GM23338 (cell line): ENCODE results near the gene IFNLR1. TPM values are rescaled to one million over a fixed set of nuclear protein-coding genes. Genes with fewer than 3 reads are reported as not detected.

Experiments
- ATAC-seq: fragments of 200-7000 bp; cut with Tn5 transposase; 3 replicates; pipeline ENCODE4 v1.9.1; 2020
- DNase-seq: peaks from one replicate; pipeline ENCODE4 v3.0.0-alpha.2; 2015; ENCODE audit warnings: low spot score
- H2AFZ ChIP-seq: fragments of 200-600 bp; sonication (generic); 2 replicates; pipeline ENCODE4 v1.8.0; 2016; ENCODE audit warnings: antibody characterized with exemption, mild to moderate bottlenecking, moderate library complexity
- H3F3A ChIP-seq: fragments of 200-600 bp; sonication (generic); replicated peaks from 2 replicates; pipeline ENCODE4 v1.8.0; 2017; ENCODE audit warnings: antibody characterized with exemption, mixed run types, low read depth
- H3K27ac ChIP-seq: fragments of 200-600 bp; sonication (generic); 2 replicates; pipeline ENCODE4 v1.6.1; 2016; ENCODE audit warnings: low read depth
- H3K27me3 ChIP-seq: fragments of 200-600 bp; sonication (generic); 2 replicates; pipeline ENCODE4 v1.8.0; 2016; ENCODE audit warnings: mild to moderate bottlenecking, mixed run types, moderate library complexity; ENCODE audit not compliant: insufficient read depth
- H3K36me3 ChIP-seq: fragments of 200-600 bp; sonication (generic); 2 replicates; pipeline ENCODE4 v1.8.0; 2016; ENCODE audit warnings: mild to moderate bottlenecking; ENCODE audit not compliant: insufficient read depth
- H3K4me1 ChIP-seq: fragments of 200-600 bp; sonication (generic); 2 replicates; pipeline ENCODE4 v1.8.0; 2016; ENCODE audit warnings: mild to moderate bottlenecking, moderate library complexity; ENCODE audit not compliant: insufficient read depth
- H3K4me2 ChIP-seq: fragments of 200-600 bp; sonication (generic); 2 replicates; pipeline ENCODE4 v1.7.1; 2017; ENCODE audit warnings: mixed run types
- H3K4me3 ChIP-seq: fragments of 200-600 bp; sonication (generic); 2 replicates; pipeline ENCODE4 v1.6.1; 2016; ENCODE audit warnings: mixed run types
- H3K79me2 ChIP-seq: fragments of 200-600 bp; sonication (generic); replicated peaks from 2 replicates; pipeline ENCODE4 v1.8.0; 2017; ENCODE audit warnings: mild to moderate bottlenecking; ENCODE audit not compliant: insufficient read depth
- H3K9me2 ChIP-seq: fragments of 200-600 bp; sonication (generic); 2 replicates; pipeline ENCODE4 v1.8.0; 2017; ENCODE audit not compliant: insufficient read depth
- H4K20me1 ChIP-seq: fragments of 200-600 bp; sonication (generic); replicated peaks from 2 replicates; pipeline ENCODE4 v1.8.0; 2017; ENCODE audit warnings: mild to moderate bottlenecking; ENCODE audit not compliant: insufficient read depth
- H3K27ac Mint-ChIP-seq: 2 replicates; pipeline ENCODE4 v1.8.0; 2020; ENCODE audit warnings: inconsistent platforms, mild to moderate bottlenecking, moderate library complexity, mixed read lengths
- H3K27me3 Mint-ChIP-seq: 3 replicates; pipeline ENCODE4 v1.8.0; 2022; ENCODE audit warnings: low read depth, mild to moderate bottlenecking, moderate library complexity, mixed read lengths, inconsistent platforms; ENCODE audit not compliant: insufficient read depth, poor library complexity
- H3K36me3 Mint-ChIP-seq: 3 replicates; pipeline ENCODE4 v1.8.0; 2021; ENCODE audit warnings: low read depth, mild to moderate bottlenecking, inconsistent platforms, moderate library complexity, mixed read lengths
- H3K4me1 Mint-ChIP-seq: 3 replicates; pipeline ENCODE4 v1.8.0; 2020; ENCODE audit warnings: mild to moderate bottlenecking, inconsistent platforms, mixed read lengths
- H3K4me3 Mint-ChIP-seq: 3 replicates; pipeline ENCODE4 v1.8.0; 2021; ENCODE audit warnings: moderate library complexity, mild to moderate bottlenecking, inconsistent platforms, mixed read lengths
- H3K9me3 Mint-ChIP-seq: 3 replicates; pipeline ENCODE4 v1.8.0; 2020; ENCODE audit warnings: moderate library complexity, mild to moderate bottlenecking, inconsistent platforms, mixed read lengths
- CREB1 ChIP-seq: fragments of 250-450 bp; sonication (Bioruptor Pico); IDR thresholded peaks from 2 replicates; pipeline ENCODE4 v1.5.0; 2020; ENCODE audit warnings: low read depth, mild to moderate bottlenecking, moderate library complexity
- EZH2 ChIP-seq: fragments of 200-600 bp; sonication (generic); IDR thresholded peaks from one replicate; pipeline ENCODE4 v1.8.0; 2017; ENCODE audit warnings: antibody characterized with exemption, mild to moderate bottlenecking, low read depth; ENCODE audit not compliant: unreplicated experiment
- EZH2phosphoT487 ChIP-seq: fragments of 200-600 bp; sonication (generic); IDR thresholded peaks from one replicate; pipeline ENCODE4 v1.8.1; 2018; ENCODE audit warnings: antibody characterized with exemption; ENCODE audit not compliant: unreplicated experiment
- JUNB ChIP-seq: IDR thresholded peaks from one replicate; pipeline ENCODE4 v1.6.1; 2016; ENCODE audit warnings: antibody characterized with exemption; ENCODE audit not compliant: unreplicated experiment
- NANOG ChIP-seq: IDR thresholded peaks from 2 replicates; pipeline ENCODE4 v1.6.1; 2016; ENCODE audit warnings: antibody characterized with exemption, borderline replicate concordance
- POLR2AphosphoS5 ChIP-seq: IDR thresholded peaks from 2 replicates; pipeline ENCODE4 v1.6.1; 2016; ENCODE audit warnings: antibody characterized with exemption, low read depth
- REST ChIP-seq: IDR thresholded peaks from one replicate; pipeline ENCODE4 v1.6.1; 2018; ENCODE audit warnings: antibody characterized with exemption; ENCODE audit not compliant: unreplicated experiment
- STAT1 ChIP-seq: IDR thresholded peaks from one replicate; pipeline ENCODE4 v1.6.1; 2016; ENCODE audit warnings: antibody characterized with exemption; ENCODE audit not compliant: unreplicated experiment
- ZNF114 ChIP-seq: fragments of 250-450 bp; sonication (Bioruptor Pico); IDR thresholded peaks from 2 replicates; pipeline ENCODE4 v1.5.0; 2020; ENCODE audit warnings: mild to moderate bottlenecking, moderate library complexity
- ZNF331 ChIP-seq: fragments of 250-450 bp; sonication (Bioruptor Pico); IDR thresholded peaks from 2 replicates; pipeline ENCODE4 v1.5.0; 2020; ENCODE audit warnings: low read depth, mild to moderate bottlenecking, moderate library complexity
- polyA plus RNA-seq: library from polyadenylated mRNA; unstranded; fragments of >200 nt; fragmentation: Nextera tagmentation; extraction: Ambion mirVana; gene quantifications from 2 replicates; pipeline ENCODE4 v1.2.1, GENCODE V29; 2016
- total RNA-seq: library from RNA; depleted of rRNA; stranded (reverse); fragments of >200 nt; shearing (Covaris generic); gene quantifications from 2 replicates; pipeline ENCODE4 v1.2.3, GENCODE V29; 2014
- TF ChIP-seq, protein P1 (sequence below): fragments of 250-450 bp; sonication (Bioruptor Pico); IDR thresholded peaks from 2 replicates; pipeline ENCODE4 v1.5.0; 2020; ENCODE audit warnings: mild to moderate bottlenecking, moderate library complexity
- TF ChIP-seq, protein P2 (sequence below): IDR thresholded peaks from 2 replicates; pipeline ENCODE4 v1.6.1; 2016; ENCODE audit warnings: antibody characterized with exemption
- TF ChIP-seq, protein P3 (sequence below), 2 experiments: fragments of 200-600 bp in 1 of 2; sonication (generic) in 1 of 2; conservative IDR thresholded peaks; 2 replicates each; pipeline versions ENCODE4 v1.5.1 to v1.6.1; 2016 to 2017; ENCODE audit warnings: antibody characterized with exemption in 2 of 2, low read depth in 2 of 2, mild to moderate bottlenecking in 2 of 2, moderate library complexity in 1 of 2

Gene IFNLR1
- total and polyA plus RNA-seq, 2 experiments from 2014 or later, result 4.2 to 6.2 TPM

DNA sequence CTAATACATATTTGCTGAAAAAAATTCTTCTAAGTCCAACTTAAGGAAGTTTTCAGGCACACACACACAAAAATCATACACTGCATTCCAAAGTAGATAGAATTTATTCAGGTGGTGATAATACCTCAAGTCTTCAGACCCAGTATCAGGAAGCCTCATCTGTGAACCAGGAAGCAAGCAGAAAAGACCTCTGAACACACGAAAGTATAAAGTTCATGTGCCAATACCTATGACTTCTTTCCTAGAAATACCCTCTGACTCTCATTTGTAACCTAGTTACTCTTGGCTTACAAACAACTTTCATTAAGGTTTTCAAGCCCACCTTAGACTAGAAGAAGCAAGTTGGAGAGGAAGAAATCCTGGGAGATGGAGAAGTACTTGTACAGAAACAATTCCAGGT is 35.7 kb upstream of the IFNLR1 start:
- Mint-ChIP-seq H3K27ac (no peak overlapping the region), H3K27me3 (peaks cover 8% of the 10 kb centered on the region), H3K4me1 (no peaks in the 10 kb centered on the region), H3K9me3 (no peaks in the 10 kb centered on the region), H3K36me3 (no peaks in the 10 kb centered on the region), H3K4me3 (no peak overlapping the region)
- no peak for DNase-seq
- Histone ChIP-seq H3K4me1 (no peaks in the 10 kb centered on the region), H3K27me3 (no peaks in the 10 kb centered on the region), H3K4me2 (no peak overlapping the region), H3K9me2 (no peaks in the 10 kb centered on the region), H2AFZ (no peak overlapping the region), H3F3A (no peaks in the 10 kb centered on the region), H3K79me2 (no peaks in the 10 kb centered on the region), H3K27ac (no peak overlapping the region), H3K36me3 (no peaks in the 10 kb centered on the region), H4K20me1 (no peaks in the 10 kb centered on the region), H3K4me3 (no peak overlapping the region)
- TF ChIP-seq, protein P1, sequence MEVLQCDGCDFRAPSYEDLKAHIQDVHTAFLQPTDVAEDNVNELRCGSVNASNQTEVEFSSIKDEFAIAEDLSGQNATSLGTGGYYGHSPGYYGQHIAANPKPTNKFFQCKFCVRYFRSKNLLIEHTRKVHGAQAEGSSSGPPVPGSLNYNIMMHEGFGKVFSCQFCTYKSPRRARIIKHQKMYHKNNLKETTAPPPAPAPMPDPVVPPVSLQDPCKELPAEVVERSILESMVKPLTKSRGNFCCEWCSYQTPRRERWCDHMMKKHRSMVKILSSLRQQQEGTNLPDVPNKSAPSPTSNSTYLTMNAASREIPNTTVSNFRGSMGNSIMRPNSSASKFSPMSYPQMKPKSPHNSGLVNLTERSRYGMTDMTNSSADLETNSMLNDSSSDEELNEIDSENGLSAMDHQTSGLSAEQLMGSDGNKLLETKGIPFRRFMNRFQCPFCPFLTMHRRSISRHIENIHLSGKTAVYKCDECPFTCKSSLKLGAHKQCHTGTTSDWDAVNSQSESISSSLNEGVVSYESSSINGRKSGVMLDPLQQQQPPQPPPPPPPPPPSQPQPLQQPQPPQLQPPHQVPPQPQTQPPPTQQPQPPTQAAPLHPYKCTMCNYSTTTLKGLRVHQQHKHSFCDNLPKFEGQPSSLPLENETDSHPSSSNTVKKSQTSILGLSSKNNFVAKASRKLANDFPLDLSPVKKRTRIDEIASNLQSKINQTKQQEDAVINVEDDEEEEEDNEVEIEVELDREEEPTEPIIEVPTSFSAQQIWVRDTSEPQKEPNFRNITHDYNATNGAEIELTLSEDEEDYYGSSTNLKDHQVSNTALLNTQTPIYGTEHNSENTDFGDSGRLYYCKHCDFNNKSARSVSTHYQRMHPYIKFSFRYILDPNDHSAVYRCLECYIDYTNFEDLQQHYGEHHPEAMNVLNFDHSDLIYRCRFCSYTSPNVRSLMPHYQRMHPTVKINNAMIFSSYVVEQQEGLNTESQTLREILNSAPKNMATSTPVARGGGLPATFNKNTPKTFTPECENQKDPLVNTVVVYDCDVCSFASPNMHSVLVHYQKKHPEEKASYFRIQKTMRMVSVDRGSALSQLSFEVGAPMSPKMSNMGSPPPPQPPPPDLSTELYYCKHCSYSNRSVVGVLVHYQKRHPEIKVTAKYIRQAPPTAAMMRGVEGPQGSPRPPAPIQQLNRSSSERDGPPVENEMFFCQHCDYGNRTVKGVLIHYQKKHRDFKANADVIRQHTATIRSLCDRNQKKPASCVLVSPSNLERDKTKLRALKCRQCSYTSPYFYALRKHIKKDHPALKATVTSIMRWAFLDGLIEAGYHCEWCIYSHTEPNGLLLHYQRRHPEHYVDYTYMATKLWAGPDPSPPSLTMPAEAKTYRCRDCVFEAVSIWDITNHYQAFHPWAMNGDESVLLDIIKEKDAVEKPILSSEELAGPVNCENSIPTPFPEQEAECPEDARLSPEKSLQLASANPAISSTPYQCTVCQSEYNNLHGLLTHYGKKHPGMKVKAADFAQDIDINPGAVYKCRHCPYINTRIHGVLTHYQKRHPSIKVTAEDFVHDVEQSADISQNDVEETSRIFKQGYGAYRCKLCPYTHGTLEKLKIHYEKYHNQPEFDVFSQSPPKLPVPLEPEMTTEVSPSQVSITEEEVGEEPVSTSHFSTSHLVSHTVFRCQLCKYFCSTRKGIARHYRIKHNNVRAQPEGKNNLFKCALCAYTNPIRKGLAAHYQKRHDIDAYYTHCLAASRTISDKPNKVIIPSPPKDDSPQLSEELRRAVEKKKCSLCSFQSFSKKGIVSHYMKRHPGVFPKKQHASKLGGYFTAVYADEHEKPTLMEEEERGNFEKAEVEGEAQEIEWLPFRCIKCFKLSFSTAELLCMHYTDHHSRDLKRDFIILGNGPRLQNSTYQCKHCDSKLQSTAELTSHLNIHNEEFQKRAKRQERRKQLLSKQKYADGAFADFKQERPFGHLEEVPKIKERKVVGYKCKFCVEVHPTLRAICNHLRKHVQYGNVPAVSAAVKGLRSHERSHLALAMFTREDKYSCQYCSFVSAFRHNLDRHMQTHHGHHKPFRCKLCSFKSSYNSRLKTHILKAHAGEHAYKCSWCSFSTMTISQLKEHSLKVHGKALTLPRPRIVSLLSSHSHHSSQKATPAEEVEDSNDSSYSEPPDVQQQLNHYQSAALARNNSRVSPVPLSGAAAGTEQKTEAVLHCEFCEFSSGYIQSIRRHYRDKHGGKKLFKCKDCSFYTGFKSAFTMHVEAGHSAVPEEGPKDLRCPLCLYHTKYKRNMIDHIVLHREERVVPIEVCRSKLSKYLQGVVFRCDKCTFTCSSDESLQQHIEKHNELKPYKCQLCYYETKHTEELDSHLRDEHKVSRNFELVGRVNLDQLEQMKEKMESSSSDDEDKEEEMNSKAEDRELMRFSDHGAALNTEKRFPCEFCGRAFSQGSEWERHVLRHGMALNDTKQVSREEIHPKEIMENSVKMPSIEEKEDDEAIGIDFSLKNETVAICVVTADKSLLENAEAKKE (CRISPR knock-in tag), result no peak
- TF ChIP-seq ZNF331 (no peak), STAT1 (no peak), POLR2AphosphoS5 (no peak), NANOG (no peak), ZNF114 (CRISPR knock-in tag) (no peak), JUNB (no peak), REST (no peak), EZH2 (no peak), CREB1 (CRISPR knock-in tag) (no peak), EZH2phosphoT487 (no peak)
- TF ChIP-seq, protein P2, sequence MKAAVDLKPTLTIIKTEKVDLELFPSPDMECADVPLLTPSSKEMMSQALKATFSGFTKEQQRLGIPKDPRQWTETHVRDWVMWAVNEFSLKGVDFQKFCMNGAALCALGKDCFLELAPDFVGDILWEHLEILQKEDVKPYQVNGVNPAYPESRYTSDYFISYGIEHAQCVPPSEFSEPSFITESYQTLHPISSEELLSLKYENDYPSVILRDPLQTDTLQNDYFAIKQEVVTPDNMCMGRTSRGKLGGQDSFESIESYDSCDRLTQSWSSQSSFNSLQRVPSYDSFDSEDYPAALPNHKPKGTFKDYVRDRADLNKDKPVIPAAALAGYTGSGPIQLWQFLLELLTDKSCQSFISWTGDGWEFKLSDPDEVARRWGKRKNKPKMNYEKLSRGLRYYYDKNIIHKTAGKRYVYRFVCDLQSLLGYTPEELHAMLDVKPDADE, result no peak
- TF ChIP-seq, protein P3, sequence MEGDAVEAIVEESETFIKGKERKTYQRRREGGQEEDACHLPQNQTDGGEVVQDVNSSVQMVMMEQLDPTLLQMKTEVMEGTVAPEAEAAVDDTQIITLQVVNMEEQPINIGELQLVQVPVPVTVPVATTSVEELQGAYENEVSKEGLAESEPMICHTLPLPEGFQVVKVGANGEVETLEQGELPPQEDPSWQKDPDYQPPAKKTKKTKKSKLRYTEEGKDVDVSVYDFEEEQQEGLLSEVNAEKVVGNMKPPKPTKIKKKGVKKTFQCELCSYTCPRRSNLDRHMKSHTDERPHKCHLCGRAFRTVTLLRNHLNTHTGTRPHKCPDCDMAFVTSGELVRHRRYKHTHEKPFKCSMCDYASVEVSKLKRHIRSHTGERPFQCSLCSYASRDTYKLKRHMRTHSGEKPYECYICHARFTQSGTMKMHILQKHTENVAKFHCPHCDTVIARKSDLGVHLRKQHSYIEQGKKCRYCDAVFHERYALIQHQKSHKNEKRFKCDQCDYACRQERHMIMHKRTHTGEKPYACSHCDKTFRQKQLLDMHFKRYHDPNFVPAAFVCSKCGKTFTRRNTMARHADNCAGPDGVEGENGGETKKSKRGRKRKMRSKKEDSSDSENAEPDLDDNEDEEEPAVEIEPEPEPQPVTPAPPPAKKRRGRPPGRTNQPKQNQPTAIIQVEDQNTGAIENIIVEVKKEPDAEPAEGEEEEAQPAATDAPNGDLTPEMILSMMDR (conservative IDR thresholded peaks at IDR 0.05; ENCODE audit: low read depth in 2 of 2), result no peak
- no peak for ATAC-seq
